Left lung (tissue), 10 donors: ENCODE results near the gene GNAT3. TPM values are rescaled to one million over a fixed set of nuclear protein-coding genes. Genes with fewer than 3 reads are reported as not detected.

Source experiments
- ATAC-seq: fragments of 200-7000 bp; cut with Tn5 transposase; one replicate; pipeline ENCODE4 v1.9.1; 2020; ENCODE audit warnings: moderate library complexity
- DNase-seq, 4 donors: peaks; one replicate each; pipeline ENCODE4 v3.0.0-alpha.2; 2013 to 2020
- H3K27ac ChIP-seq, 2 donors: fragments of 200-600 bp; sonication (generic) in 1 of 2; one replicate each; pipeline versions ENCODE4 v1.5.0 to v1.8.0; 2020 to 2021
- H3K27me3 ChIP-seq, 2 donors: fragments of 200-600 bp; sonication (generic) in 1 of 2; one replicate each; pipeline versions ENCODE4 v1.5.0 to v1.8.0; 2020 to 2021
- H3K36me3 ChIP-seq, 2 donors: fragments of 200-600 bp; sonication (generic) in 1 of 2; one replicate each; pipeline versions ENCODE4 v1.5.0 to v1.8.0; 2020 to 2021
- H3K4me1 ChIP-seq, 2 donors: fragments of 200-600 bp; one replicate each; pipeline ENCODE4 v1.8.0; 2021
- H3K4me3 ChIP-seq, 2 donors: fragments of 200-600 bp; sonication (generic) in 1 of 2; one replicate each; pipeline versions ENCODE4 v1.5.0 to v1.8.0; 2020 to 2021; ENCODE audit warnings: mild to moderate bottlenecking in 1 of 2
- H3K9me3 ChIP-seq, 2 donors: fragments of 200-600 bp; sonication (generic) in 1 of 2; one replicate each; pipeline versions ENCODE4 v1.5.0 to v1.8.0; 2020 to 2021
- intact Hi-C, 2 donors: fragments of 100-400 bp; cut with DNase I; formaldehyde crosslinking; loops; one replicate each; pipeline versions ENCODE4 v1.11.2 to v1.14.2; 2022
- polyA plus RNA-seq, 6 donors: library from polyadenylated mRNA; unstranded; fragments of 120-200 nt; gene quantifications; one replicate each; pipeline ENCODE4 v1.2.1, GENCODE V29; 2013; ENCODE audit not compliant: insufficient read length in 6 of 6
- total RNA-seq, 2 donors: library from RNA; stranded (reverse); fragmentation: NEBNext Ultra II Directional; extraction: Animal tissue kit (Norgen Biotek cat#: 25700); gene quantifications; one replicate each; pipeline ENCODE4 v1.2.1, GENCODE V29; 2021
- TF ChIP-seq, protein P1 (sequence below), 2 donors: fragments of 200-600 bp; sonication (generic) in 1 of 2; IDR thresholded peaks; one replicate each; pipeline versions ENCODE4 v1.5.0 to v1.8.0; 2021; ENCODE audit warnings: antibody characterized with exemption in 2 of 2
- donor health status: DM: no; HTN: yes; CAD: no.
- donor health status: DM: no; HTN: no; CAD: no.

Gene GNAT3
- total and polyA plus RNA-seq, 8 donors = not detected

DNA sequence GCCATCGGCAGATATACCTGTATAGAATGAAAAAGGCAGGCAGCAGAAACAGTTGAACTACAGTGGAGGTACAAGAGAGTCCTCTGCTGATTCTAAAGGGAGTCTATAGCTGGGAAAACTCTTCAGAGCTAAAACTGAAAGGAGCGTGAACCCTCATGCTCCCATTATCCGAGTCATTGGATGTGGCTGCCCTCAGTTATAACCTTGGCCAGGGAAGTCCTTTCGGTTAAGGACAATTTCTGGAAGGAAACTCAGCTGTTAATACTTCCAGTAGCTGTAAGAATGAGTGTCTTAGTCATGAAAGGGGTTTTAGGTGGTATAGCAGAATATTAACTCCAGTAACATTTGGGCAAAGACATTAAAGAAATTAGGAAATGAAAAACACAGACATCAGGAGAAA lies 14.6 kb upstream of the GNAT3 start:
- no peak overlapping the region for H3K27ac ChIP-seq
- no peaks in the 10 kb centered on the region for H3K4me1 ChIP-seq
- intact Hi-C loops = no loop called here
- DNase-seq (no peak), ATAC-seq (no peak)
- H3K4me3 ChIP-seq = no peak overlapping the region
- H3K36me3 ChIP-seq = no peaks in the 10 kb centered on the region
- H3K27me3 ChIP-seq = no peaks in the 10 kb centered on the region
- H3K9me3 ChIP-seq = no peaks in the 10 kb centered on the region
- TF ChIP-seq, protein P1, sequence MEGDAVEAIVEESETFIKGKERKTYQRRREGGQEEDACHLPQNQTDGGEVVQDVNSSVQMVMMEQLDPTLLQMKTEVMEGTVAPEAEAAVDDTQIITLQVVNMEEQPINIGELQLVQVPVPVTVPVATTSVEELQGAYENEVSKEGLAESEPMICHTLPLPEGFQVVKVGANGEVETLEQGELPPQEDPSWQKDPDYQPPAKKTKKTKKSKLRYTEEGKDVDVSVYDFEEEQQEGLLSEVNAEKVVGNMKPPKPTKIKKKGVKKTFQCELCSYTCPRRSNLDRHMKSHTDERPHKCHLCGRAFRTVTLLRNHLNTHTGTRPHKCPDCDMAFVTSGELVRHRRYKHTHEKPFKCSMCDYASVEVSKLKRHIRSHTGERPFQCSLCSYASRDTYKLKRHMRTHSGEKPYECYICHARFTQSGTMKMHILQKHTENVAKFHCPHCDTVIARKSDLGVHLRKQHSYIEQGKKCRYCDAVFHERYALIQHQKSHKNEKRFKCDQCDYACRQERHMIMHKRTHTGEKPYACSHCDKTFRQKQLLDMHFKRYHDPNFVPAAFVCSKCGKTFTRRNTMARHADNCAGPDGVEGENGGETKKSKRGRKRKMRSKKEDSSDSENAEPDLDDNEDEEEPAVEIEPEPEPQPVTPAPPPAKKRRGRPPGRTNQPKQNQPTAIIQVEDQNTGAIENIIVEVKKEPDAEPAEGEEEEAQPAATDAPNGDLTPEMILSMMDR (IDR thresholded peaks at IDR 0.05) = no peak

GRCh38 chr7:80524693-80525092 lies 12.8 kb upstream of the GNAT3 start:
- no peaks in the 10 kb centered on the region for H3K4me1 ChIP-seq
- TF ChIP-seq, protein P1 (IDR thresholded peaks at IDR 0.05) = no peak
- intact Hi-C loops = no loop called here
- no peaks in the 10 kb centered on the region for H3K27me3 ChIP-seq
- no peak overlapping the region for H3K27ac ChIP-seq
- DNase-seq (no peak), ATAC-seq (no peak)
- no peak overlapping the region for H3K4me3 ChIP-seq
- no peaks in the 10 kb centered on the region for H3K36me3 ChIP-seq
- H3K9me3 ChIP-seq = no peaks in the 10 kb centered on the region

- TF ChIP-seq, protein P1 (IDR thresholded peaks at IDR 0.05) = no peak
- Histone ChIP-seq H3K4me1 (peaks cover 2 to 10% of the 10 kb centered on the region in 2 donors), H3K27ac (no peak overlapping the region), H3K4me3 (no peak overlapping the region), H3K9me3 (no peaks in the 10 kb centered on the region), H3K36me3 (no peaks in the 10 kb centered on the region), H3K27me3 (no peaks in the 10 kb centered on the region)
- no peak for DNase-seq
- ATAC-seq = no peak
- intact Hi-C loops = no loop called here
Observed at GRCh38 chr7:80521809-80522208, 9.9 kb upstream of the GNAT3 start.

- H3K27me3 ChIP-seq = no peaks in the 10 kb centered on the region
- no peak overlapping the region for H3K4me3 ChIP-seq
- H3K9me3 ChIP-seq = no peaks in the 10 kb centered on the region
- H3K4me1 ChIP-seq = peaks cover 7 to 14% of the 10 kb centered on the region in 2 donors
- DNase-seq (no peak), ATAC-seq (no peak)
- no peak overlapping the region for H3K27ac ChIP-seq
- TF ChIP-seq, protein P1 (IDR thresholded peaks at IDR 0.05) = no peak
- no peaks in the 10 kb centered on the region for H3K36me3 ChIP-seq
- intact Hi-C loops = no loop called here
Observed at GRCh38 chr7:80520199-80520598, 8.3 kb upstream of the GNAT3 start.

GRCh38 chr7:80517282-80517747 lies 5.5 kb upstream of the GNAT3 start:
- H3K9me3 ChIP-seq = no peaks in the 10 kb centered on the region
- ATAC-seq (peak; percentile 73), DNase-seq (peak in 1 of 4 donors; percentile 14)
- intact Hi-C loops = no loop called here
- peak overlapping the region in 1 of 2 donors; percentile 51 for H3K27ac ChIP-seq
- TF ChIP-seq, protein P1 (IDR thresholded peaks at IDR 0.05) = no peak
- H3K27me3 ChIP-seq = no peaks in the 10 kb centered on the region
- H3K4me1 ChIP-seq = peaks cover 7 to 14% of the 10 kb centered on the region in 2 donors
- H3K4me3 ChIP-seq = no peak overlapping the region
- no peaks in the 10 kb centered on the region for H3K36me3 ChIP-seq
